ENCODE results near the gene NUMB. TPM values are rescaled to one million over a fixed set of nuclear protein-coding genes. Genes with fewer than 3 reads are reported as not detected.

NUMB gene
- total and polyA plus RNA-seq, 2 of the 4 experiments (the other 2 are of a cell fraction): 45.9 to 114 TPM

DNA sequence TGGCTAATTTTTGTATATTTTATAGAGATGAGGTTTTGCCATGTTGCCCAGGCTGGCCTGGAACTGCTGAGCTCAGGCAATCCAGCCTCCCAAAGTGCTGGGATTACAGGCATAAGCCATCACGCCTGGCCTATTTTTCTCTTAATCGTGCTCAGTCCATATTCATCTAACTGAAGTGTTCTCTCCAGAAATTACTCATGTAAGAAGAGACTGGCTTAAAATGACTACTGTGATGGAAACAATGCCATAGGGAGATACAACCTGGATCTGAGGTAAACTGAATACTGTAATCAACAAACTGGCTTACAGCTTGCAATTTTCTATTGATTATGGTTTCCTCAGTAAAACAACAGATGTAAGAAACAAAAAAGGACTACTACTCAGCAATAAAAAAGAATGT lies 21.1 kb downstream of the NUMB start:
- Histone ChIP-seq H4K5ac (ENCODE audit: low read depth, low read length) (no peak overlapping the region), H2AK5ac (ENCODE audit: low read depth, low read length) (no peak overlapping the region), H2AK9ac (replicated peaks; ENCODE audit: low read depth, low read length, poor library complexity) (no peak overlapping the region), H3K27me3 (ENCODE audit: control insufficient read depth, insufficient read depth, low read length) (no peaks in the 10 kb centered on the region), H4K20me1 (ENCODE audit: insufficient read depth, low read length) (peaks cover 76% of the 10 kb centered on the region), H3K79me1 (ENCODE audit: low read depth in 1 of 2, low read length in 2 of 2) (peaks cover 7 to 58% of the 10 kb centered on the region in 2 experiments; a peak in 3 of 4 replicates), H3K14ac (replicated peaks; ENCODE audit: low read depth, low read length) (no peak overlapping the region), H3K4me3 (ENCODE audit: insufficient read depth, low read depth, low read length) (no peak overlapping the region), H2AFZ (replicated peaks; ENCODE audit: low read length, poor library complexity) (no peak overlapping the region), H3K56ac (ENCODE audit: extremely low read depth, insufficient read depth, low read length) (no peak overlapping the region), H4K91ac (ENCODE audit: insufficient read depth, low read depth, low read length) (no peak overlapping the region), H4K8ac (ENCODE audit: low read depth in 2 of 2, low read length in 2 of 2) (no peak overlapping the region), H3K4me2 (ENCODE audit: low read depth, low read length) (no peak overlapping the region), H3K23ac (ENCODE audit: low read depth, low read length) (no peak overlapping the region), H3K4ac (ENCODE audit: low read depth, low read length) (no peak overlapping the region), H2BK5ac (ENCODE audit: low read depth, low read length, poor library complexity, severe bottlenecking) (no peak overlapping the region), H2BK120ac (ENCODE audit: low read depth, low read length) (no peak overlapping the region), H3K9me3 (ENCODE audit: control insufficient read depth, insufficient read depth, low read length) (no peaks in the 10 kb centered on the region), H3K9me1 (ENCODE audit: insufficient read depth, low read length) (no peaks in the 10 kb centered on the region), H3K4me1 (ENCODE audit: control insufficient read depth, insufficient read depth, low read length) (no peaks in the 10 kb centered on the region), H2BK15ac (ENCODE audit: low read depth, low read length) (no peak overlapping the region), H3K36me3 (ENCODE audit: control insufficient read depth, insufficient read depth, low read length) (no peaks in the 10 kb centered on the region), H3K9ac (ENCODE audit: low read depth, low read length) (no peak overlapping the region), H3K27ac (ENCODE audit: insufficient read depth, low read length) (no peak overlapping the region), H2BK20ac (ENCODE audit: low read depth, low read length) (no peak overlapping the region), H3K18ac (ENCODE audit: low read depth, low read length) (no peak overlapping the region)
- in situ Hi-C loops (cut with MboI; ENCODE audit: low sequenced_read_pairs) (no loop called here), dilution Hi-C loops (cut with HindIII; ENCODE audit: low sequenced_read_pairs, unreplicated experiment) (no loop called here), intact Hi-C loops (cut with micrococcal nuclease) (no loop called here)
- ChIA-PET POLR2A (ENCODE audit: unreplicated experiment) (no interaction called here), CTCF (no interaction called here)
- TF ChIP-seq CHD1 (IDR thresholded peaks at IDR 0.05; ENCODE audit: low read depth, low read length) (no peak), MXI1 (IDR thresholded peaks at IDR 0.05; ENCODE audit: borderline replicate concordance, low read depth, low read length) (no peak), NFE2L2 (IDR thresholded peaks at IDR 0.05; ENCODE audit: low read depth, low read length) (no peak), MAZ (IDR thresholded peaks at IDR 0.05; ENCODE audit: borderline replicate concordance, low read depth, low read length) (no peak)
- TF ChIP-seq, protein P1, sequence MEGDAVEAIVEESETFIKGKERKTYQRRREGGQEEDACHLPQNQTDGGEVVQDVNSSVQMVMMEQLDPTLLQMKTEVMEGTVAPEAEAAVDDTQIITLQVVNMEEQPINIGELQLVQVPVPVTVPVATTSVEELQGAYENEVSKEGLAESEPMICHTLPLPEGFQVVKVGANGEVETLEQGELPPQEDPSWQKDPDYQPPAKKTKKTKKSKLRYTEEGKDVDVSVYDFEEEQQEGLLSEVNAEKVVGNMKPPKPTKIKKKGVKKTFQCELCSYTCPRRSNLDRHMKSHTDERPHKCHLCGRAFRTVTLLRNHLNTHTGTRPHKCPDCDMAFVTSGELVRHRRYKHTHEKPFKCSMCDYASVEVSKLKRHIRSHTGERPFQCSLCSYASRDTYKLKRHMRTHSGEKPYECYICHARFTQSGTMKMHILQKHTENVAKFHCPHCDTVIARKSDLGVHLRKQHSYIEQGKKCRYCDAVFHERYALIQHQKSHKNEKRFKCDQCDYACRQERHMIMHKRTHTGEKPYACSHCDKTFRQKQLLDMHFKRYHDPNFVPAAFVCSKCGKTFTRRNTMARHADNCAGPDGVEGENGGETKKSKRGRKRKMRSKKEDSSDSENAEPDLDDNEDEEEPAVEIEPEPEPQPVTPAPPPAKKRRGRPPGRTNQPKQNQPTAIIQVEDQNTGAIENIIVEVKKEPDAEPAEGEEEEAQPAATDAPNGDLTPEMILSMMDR (conservative IDR thresholded peaks at IDR 0.05; ENCODE audit: low read depth, low read length): no peak
- ATAC-seq (ENCODE audit: low read depth): no peak
- WGBS, 2 experiments (ENCODE audit: extremely low coverage in 2 of 2, insufficient read length in 1 of 2): no CpG with 5 or more reads among the region's 2 CpGs
- no peak for DNase-seq
- BruUV-seq (replicated peaks): no TSS peak

All from IMR-90 (cell line).